ENCODE measurements around the gene MATCAP1. TPM values are rescaled to one million over a fixed set of nuclear protein-coding genes. Genes with fewer than 3 reads are reported as not detected.

The MATCAP1 gene
- total RNA-seq, 6 experiments from 2014 or later, result 3.5 to 13.8 (median 9.3) TPM

DNA sequence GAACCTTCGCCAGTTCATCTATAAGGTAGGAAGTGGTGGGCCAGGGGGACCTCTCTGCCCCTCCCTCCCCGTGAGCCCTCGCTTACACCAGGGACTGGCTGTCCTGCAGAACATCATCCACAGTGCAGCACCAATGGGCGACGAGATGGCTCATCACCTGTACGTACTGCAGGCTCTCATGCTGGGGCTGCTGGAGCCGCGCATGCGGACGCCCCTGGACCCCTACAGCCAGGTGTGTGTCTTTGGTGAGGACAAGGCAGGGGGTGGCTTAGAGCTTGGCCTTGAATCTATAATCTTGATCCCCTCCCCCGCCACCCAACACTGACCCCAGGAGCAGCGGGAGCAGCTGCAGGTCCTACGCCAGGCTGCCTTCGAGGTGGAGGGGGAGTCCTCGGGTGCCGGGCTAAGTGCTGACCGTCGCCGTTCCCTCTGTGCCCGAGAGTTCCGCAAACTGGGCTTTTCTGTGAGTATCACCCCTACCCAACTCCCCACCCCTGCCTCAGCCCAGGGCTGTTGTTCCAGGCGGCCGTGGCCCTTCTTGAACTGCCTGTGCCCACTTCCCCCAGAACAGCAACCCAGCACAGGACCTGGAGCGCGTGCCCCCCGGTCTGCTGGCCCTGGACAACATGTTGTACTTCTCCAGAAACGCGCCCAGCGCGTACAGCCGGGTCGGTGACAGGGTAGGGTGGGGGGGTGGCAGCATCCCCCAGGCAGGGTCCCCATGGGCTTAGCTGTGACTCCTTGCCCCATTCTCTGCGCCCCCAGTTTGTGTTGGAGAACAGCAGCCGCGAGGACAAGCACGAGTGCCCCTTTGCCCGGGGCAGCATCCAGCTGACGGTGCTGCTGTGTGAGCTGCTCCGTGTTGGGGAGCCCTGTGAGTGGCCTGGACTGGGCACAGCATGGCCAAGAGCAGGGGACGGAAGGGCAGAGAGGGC is 17.9 kb upstream of the MATCAP1 start:
- no peak overlapping the region for H3K4me3 ChIP-seq
- DNase-seq, result no peak
- ATAC-seq, result no peak
- peaks cover 0 to 21% (median 1%) of the 10 kb centered on the region in 4 donors for H3K36me3 ChIP-seq
- intact Hi-C loops (cut with DNase I), result no loop called here
- H3K9me3 ChIP-seq, result no peaks in the 10 kb centered on the region
- peaks cover 0 to 7% (median 0%) of the 10 kb centered on the region in 4 donors for H3K4me1 ChIP-seq
- H3K27ac ChIP-seq, result no peak overlapping the region
- 97% methylated on average over 5 of the region's 40 CpGs for whole genome bisulfite sequencing (ENCODE audit: insufficient coverage, low coverage, low lambda C conversion rate, missing lambda C conversion rate)
- no peaks in the 10 kb centered on the region for H3K27me3 ChIP-seq
- TF ChIP-seq, protein P1, sequence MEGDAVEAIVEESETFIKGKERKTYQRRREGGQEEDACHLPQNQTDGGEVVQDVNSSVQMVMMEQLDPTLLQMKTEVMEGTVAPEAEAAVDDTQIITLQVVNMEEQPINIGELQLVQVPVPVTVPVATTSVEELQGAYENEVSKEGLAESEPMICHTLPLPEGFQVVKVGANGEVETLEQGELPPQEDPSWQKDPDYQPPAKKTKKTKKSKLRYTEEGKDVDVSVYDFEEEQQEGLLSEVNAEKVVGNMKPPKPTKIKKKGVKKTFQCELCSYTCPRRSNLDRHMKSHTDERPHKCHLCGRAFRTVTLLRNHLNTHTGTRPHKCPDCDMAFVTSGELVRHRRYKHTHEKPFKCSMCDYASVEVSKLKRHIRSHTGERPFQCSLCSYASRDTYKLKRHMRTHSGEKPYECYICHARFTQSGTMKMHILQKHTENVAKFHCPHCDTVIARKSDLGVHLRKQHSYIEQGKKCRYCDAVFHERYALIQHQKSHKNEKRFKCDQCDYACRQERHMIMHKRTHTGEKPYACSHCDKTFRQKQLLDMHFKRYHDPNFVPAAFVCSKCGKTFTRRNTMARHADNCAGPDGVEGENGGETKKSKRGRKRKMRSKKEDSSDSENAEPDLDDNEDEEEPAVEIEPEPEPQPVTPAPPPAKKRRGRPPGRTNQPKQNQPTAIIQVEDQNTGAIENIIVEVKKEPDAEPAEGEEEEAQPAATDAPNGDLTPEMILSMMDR (IDR thresholded peaks at IDR 0.05), result no peak
- no peak for TF ChIP-seq POLR2A (IDR thresholded peaks at IDR 0.05)

DNA sequence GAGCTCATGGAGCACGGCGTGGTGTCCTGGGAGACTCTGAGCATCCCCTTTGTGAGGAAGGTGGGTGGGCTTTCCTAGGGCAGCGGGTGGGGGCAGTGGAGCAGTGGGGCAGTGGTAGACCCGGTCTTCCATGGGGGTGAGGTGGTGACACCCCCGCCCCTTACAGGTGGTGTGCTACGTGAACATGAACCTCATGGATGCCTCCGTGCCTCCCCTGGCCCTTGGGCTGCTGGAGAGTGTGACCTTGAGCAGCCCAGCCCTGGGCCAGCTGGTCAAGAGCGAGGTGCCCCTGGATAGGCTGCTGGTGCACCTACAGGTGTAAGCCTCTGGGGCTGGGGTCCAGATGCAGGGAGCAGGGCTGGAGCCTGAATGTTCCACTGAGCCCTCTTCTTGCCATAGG is 16.7 kb upstream of the MATCAP1 start:
- H3K4me1 ChIP-seq, result peaks cover 0 to 7% (median 0%) of the 10 kb centered on the region in 4 donors
- H3K4me3 ChIP-seq, result no peak overlapping the region
- TF ChIP-seq POLR2A (IDR thresholded peaks at IDR 0.05), result no peak
- TF ChIP-seq, protein P1 (IDR thresholded peaks at IDR 0.05), result no peak
- H3K9me3 ChIP-seq, result no peaks in the 10 kb centered on the region
- H3K27me3 ChIP-seq, result no peaks in the 10 kb centered on the region
- intact Hi-C loops (cut with DNase I), result no loop called here
- no peak for ATAC-seq
- no peak for DNase-seq
- H3K36me3 ChIP-seq, result peaks cover 0 to 32% (median 8%) of the 10 kb centered on the region in 4 donors
- H3K27ac ChIP-seq, result no peak overlapping the region
- WGBS (ENCODE audit: insufficient coverage, low coverage, low lambda C conversion rate, missing lambda C conversion rate), result no CpG with 5 or more reads among the region's 8 CpGs

DNA sequence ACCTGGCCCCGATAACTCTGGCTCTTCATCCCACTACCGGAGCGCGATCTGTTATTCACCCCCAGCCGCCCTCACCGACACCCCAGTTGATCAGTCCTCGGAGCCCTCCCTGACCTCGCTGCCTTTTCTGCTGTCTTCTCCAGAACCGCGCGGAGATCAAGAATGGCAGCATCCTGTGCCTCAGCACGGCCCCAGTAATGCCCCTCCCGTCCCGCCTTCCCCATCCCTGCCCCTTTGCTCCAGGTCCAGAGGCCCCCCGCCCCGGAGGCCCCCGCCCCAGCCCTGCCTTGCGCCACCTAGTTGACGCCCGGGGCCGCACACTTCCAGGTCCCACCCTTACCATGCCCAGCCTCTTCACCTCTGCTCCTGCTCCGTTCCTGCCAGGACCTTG is 16.0 kb upstream of the MATCAP1 start:
- TF ChIP-seq, protein P1 (IDR thresholded peaks at IDR 0.05), result no peak
- no peak for TF ChIP-seq POLR2A (IDR thresholded peaks at IDR 0.05)
- Histone ChIP-seq H3K27me3 (no peaks in the 10 kb centered on the region), H3K9me3 (no peaks in the 10 kb centered on the region), H3K4me1 (peaks cover 0 to 7% (median 0%) of the 10 kb centered on the region in 4 donors), H3K4me3 (peak overlapping the region; percentile 30 to 58 (median 51)), H3K27ac (no peak overlapping the region), H3K36me3 (peaks cover 0 to 39% (median 14%) of the 10 kb centered on the region in 4 donors)
- WGBS (ENCODE audit: insufficient coverage, low coverage, low lambda C conversion rate, missing lambda C conversion rate), result 40% methylated on average over 5 of the region's 22 CpGs
- ATAC-seq, result peak; percentile 1 to 12 (median 5)
- intact Hi-C loops (cut with DNase I), result loop anchor here in 1 of 2 donors (5.0 kb wide), 1 partner anchor 32 kb away; no protein-coding TSS in a partner anchor
- DNase-seq, result no peak

DNA sequence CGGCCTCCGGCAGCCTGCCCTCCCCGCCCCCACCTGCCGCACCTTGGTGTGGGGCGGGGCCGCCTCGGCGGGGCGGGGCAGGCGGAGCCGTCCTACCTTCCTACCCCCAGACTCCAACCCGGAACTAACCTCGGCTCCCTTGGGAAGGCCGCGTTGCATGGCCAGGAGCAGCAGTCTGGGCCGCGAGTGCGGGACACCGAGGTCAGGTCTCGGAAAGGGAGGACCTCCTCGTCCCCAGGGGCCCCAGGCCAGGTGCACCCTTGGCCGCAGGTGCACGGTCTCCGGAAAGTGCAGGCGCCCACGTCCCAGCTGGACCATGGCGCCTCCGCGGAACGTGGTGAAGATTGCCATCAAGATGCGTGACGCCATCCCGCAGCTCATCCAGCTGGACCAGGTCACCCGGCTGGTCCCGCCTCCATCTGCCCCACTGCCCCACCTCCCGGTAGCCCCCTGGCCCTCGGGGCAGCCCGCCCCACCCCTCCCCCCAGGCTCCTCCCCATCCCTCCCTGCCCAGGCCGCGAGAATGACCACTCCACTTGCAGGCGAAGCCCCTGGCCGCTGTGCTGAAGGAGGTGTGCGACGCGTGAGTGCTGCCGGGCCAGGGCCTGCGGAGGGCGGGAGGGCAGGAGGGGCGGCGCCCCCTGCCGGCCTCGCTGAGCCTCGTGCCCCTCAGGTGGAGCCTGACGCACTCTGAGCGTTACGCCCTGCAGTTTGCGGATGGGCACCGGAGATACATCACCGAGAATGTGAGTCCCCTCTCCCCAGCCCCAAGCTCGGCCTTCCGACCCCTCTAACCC is 15.4 kb upstream of the MATCAP1 start, which contains the start of gene ELMO3:
ELMO3 (plus strand) TSS at position 121 of the 797 bp plus-strand sequence; CDS start at position 317, 196 bp downstream.
- peaks cover 0 to 7% (median 0%) of the 10 kb centered on the region in 4 donors for H3K4me1 ChIP-seq
- no peaks in the 10 kb centered on the region for H3K27me3 ChIP-seq
- no peaks in the 10 kb centered on the region for H3K9me3 ChIP-seq
- ATAC-seq, result peak; percentile 76 to 81 (median 76)
- H3K36me3 ChIP-seq, result peaks cover 0 to 45% (median 18%) of the 10 kb centered on the region in 4 donors
- peak in 1 of 3 donors; percentile 55 for DNase-seq
- peak; percentile 24 for TF ChIP-seq POLR2A (IDR thresholded peaks at IDR 0.05)
- TF ChIP-seq, protein P1 (IDR thresholded peaks at IDR 0.05), result peak; percentile 32 to 57 (median 48)
- intact Hi-C loops (cut with DNase I), result loop anchor here in 1 of 2 donors (5.0 kb wide), 1 partner anchor 33 kb away; no protein-coding TSS in a partner anchor
- WGBS (ENCODE audit: insufficient coverage, low coverage, low lambda C conversion rate, missing lambda C conversion rate), result 26% methylated on average over 8 of the region's 61 CpGs
- peak within 1 kb of the TSS; percentile 30 to 58 (median 51) for H3K4me3 ChIP-seq
- no peak within 1 kb of the TSS for H3K27ac ChIP-seq
